Osteoblast (primary cell): ENCODE data around the gene ASIC3. TPM values are rescaled to one million over a fixed set of nuclear protein-coding genes. Genes with fewer than 3 reads are reported as not detected.
A peak's percentile ranks its signal among the peaks of the same experiment; 100 is the strongest.

Experiments used
- DNase-seq: peaks from one replicate; pipeline ENCODE4 v3.0.0; 2011; ENCODE audit warnings: low spot score, mixed read lengths; ENCODE audit not compliant: insufficient read length; ENCODE audit errors: missing footprints
- H2AFZ ChIP-seq: 2 replicates; pipeline ENCODE4 v1.6.0; 2011; ENCODE audit warnings: mild to moderate bottlenecking, low read length
- H3K27ac ChIP-seq: 2 replicates; pipeline ENCODE4 v1.5.1; 2011; ENCODE audit warnings: mild to moderate bottlenecking, low read depth, low read length, moderate library complexity
- H3K27me3 ChIP-seq: 2 replicates; pipeline ENCODE4 v1.6.0; 2012; ENCODE audit warnings: mild to moderate bottlenecking, control low read depth, inconsistent platforms, low read length, moderate library complexity; ENCODE audit not compliant: insufficient read depth
- H3K36me3 ChIP-seq: 2 replicates; pipeline ENCODE4 v1.5.1; 2011; ENCODE audit warnings: mild to moderate bottlenecking, low read length, control low read depth, moderate library complexity; ENCODE audit not compliant: insufficient read depth
- H3K4me1 ChIP-seq: 2 replicates; pipeline ENCODE4 v1.5.1; 2011; ENCODE audit warnings: mild to moderate bottlenecking, low read length, control low read depth, moderate library complexity; ENCODE audit not compliant: insufficient read depth
- H3K4me2 ChIP-seq: 2 replicates; pipeline ENCODE4 v1.6.0; 2011; ENCODE audit warnings: mild to moderate bottlenecking, low read length; ENCODE audit not compliant: insufficient read depth
- H3K4me3 ChIP-seq: fragments of 200-600 bp; sonication (generic); 3 replicates; pipeline ENCODE4 v1.5.1; 2012; ENCODE audit warnings: mild to moderate bottlenecking, low read length, inconsistent platforms; ENCODE audit not compliant: insufficient read depth
- H3K79me2 ChIP-seq: 2 replicates; pipeline ENCODE4 v1.6.0; 2012; ENCODE audit warnings: mild to moderate bottlenecking, low read length, control low read depth, inconsistent platforms; ENCODE audit not compliant: insufficient read depth
- H3K9me3 ChIP-seq: 2 replicates; pipeline ENCODE4 v1.5.1; 2011; ENCODE audit warnings: low read depth, low read length, control low read depth
- H4K20me1 ChIP-seq: 2 replicates; pipeline ENCODE4 v1.6.0; 2012; ENCODE audit warnings: mild to moderate bottlenecking, low read length, control low read depth; ENCODE audit not compliant: insufficient read depth
- CTCF ChIP-seq: IDR thresholded peaks from 2 replicates; pipeline ENCODE4 v1.5.1; 2011; ENCODE audit warnings: mild to moderate bottlenecking, low read depth, low read length, moderate library complexity; ENCODE audit errors: extremely low read depth
- total RNA-seq: library from RNA; depleted of rRNA; stranded (reverse); fragments of >200 nt; gene quantifications from 2 replicates; pipeline ENCODE4 v1.2.3, GENCODE V29; 2012

The ASIC3 gene
- total RNA-seq, 1 donor, result under 0.01 TPM

- Histone ChIP-seq H3K36me3 (peaks cover 4% of the 10 kb centered on the region), H3K9me3 (no peaks in the 10 kb centered on the region), H4K20me1 (peaks cover 19% of the 10 kb centered on the region), H3K27me3 (no peaks in the 10 kb centered on the region), H2AFZ (peak overlapping the region; percentile 53), H3K27ac (no peak overlapping the region), H3K4me3 (peak overlapping the region; percentile 91), H3K79me2 (peaks cover 20% of the 10 kb centered on the region), H3K4me1 (peaks cover 39% of the 10 kb centered on the region), H3K4me2 (peak overlapping the region; percentile 100)
- TF ChIP-seq CTCF, result no peak
- DNase-seq, result peak; percentile 72
Observed at GRCh38 chr7:151056666-151057505, 8.6 kb downstream of the ASIC3 start.

- Histone ChIP-seq H3K4me1 (peaks cover 45% of the 10 kb centered on the region), H3K9me3 (no peaks in the 10 kb centered on the region), H3K27ac (peak within 1 kb of the TSS; percentile 93), H3K4me3 (peak within 1 kb of the TSS; percentile 91), H2AFZ (peak within 1 kb of the TSS; percentile 93), H3K79me2 (peaks cover 27% of the 10 kb centered on the region), H3K4me2 (peak within 1 kb of the TSS; percentile 100), H3K27me3 (no peaks in the 10 kb centered on the region), H4K20me1 (peaks cover 17% of the 10 kb centered on the region), H3K36me3 (peaks cover 4% of the 10 kb centered on the region)
- no peak for TF ChIP-seq CTCF
- peak; percentile 96 for DNase-seq
Observed at GRCh38 chr7:151057506-151057988, 9.2 kb downstream of the ASIC3 start, which contains the start of gene CDK5. TSS of gene CDK5 (minus strand) at chr7:151057897. CDS start at chr7:151057848, 49 bp downstream.

GRCh38 chr7:151057989-151058780 is 9.9 kb downstream of the ASIC3 start:
- DNase-seq, result peak; percentile 100
- Histone ChIP-seq H3K4me2 (peak overlapping the region; percentile 100), H3K4me3 (peak overlapping the region; percentile 91), H3K36me3 (no peaks in the 10 kb centered on the region), H2AFZ (peak overlapping the region; percentile 93), H3K9me3 (no peaks in the 10 kb centered on the region), H3K27ac (peak overlapping the region; percentile 93), H3K27me3 (no peaks in the 10 kb centered on the region), H4K20me1 (peaks cover 16% of the 10 kb centered on the region), H3K4me1 (peaks cover 48% of the 10 kb centered on the region), H3K79me2 (peaks cover 30% of the 10 kb centered on the region)
- no peak for TF ChIP-seq CTCF
